ENCODE data around the gene EXD2.
"Not testable (repeated sequence)": the region's sequence is repeated elsewhere in the genome, so short reads cannot be mapped to it uniquely, and the experiment has no call there.

Gene EXD2

GRCh38 chr14:69259168-69259526 is 67.8 kb downstream of the EXD2 start:
- no peak for DNase-seq

- DNase-seq = peak; percentile 37
These were observed 68.4 kb downstream of the EXD2 start, which contains the start of gene GALNT16 for GRCh38 chr14:69259527-69260189. GALNT16 (plus strand) TSS chr14:69260158; CDS start chr14:69260291, 133 bp downstream.

GRCh38 chr14:69260190-69260860 is 69.0 kb downstream of the EXD2 start:
- peak; percentile 27 for DNase-seq

GRCh38 chr14:69260861-69261564 is 69.7 kb downstream of the EXD2 start:
- DNase-seq = peak; percentile 26

GRCh38 chr14:69261761-69262331 is 70.5 kb downstream of the EXD2 start:
- DNase-seq = no peak

GRCh38 chr14:69262516-69262915 is 71.2 kb downstream of the EXD2 start:
- DNase-seq = no peak

GRCh38 chr14:69263364-69263763 is 72.1 kb downstream of the EXD2 start:
- DNase-seq = no peak

- DNase-seq = no peak
These were observed 72.5 kb downstream of the EXD2 start for GRCh38 chr14:69263771-69264170.

- DNase-seq = no peak
These were observed 75.5 kb downstream of the EXD2 start for GRCh38 chr14:69266572-69267345.

- no peak for DNase-seq
These were observed 76.2 kb downstream of the EXD2 start for GRCh38 chr14:69267492-69267891.

- DNase-seq = no peak
These were observed 76.9 kb downstream of the EXD2 start for GRCh38 chr14:69268223-69268622.

GRCh38 chr14:69268763-69269162 is 77.5 kb downstream of the EXD2 start:
- no peak for DNase-seq

GRCh38 chr14:69269381-69269780 is 78.1 kb downstream of the EXD2 start:
- no peak for DNase-seq

- no peak for DNase-seq
These were observed 78.8 kb downstream of the EXD2 start for GRCh38 chr14:69270097-69270496.

- no peak for DNase-seq
These were observed 79.8 kb downstream of the EXD2 start for GRCh38 chr14:69270795-69271708.

- DNase-seq = no peak
These were observed 83.0 kb downstream of the EXD2 start for GRCh38 chr14:69274321-69274720.

- DNase-seq = no peak
These were observed 84.0 kb downstream of the EXD2 start for GRCh38 chr14:69275331-69275730.

GRCh38 chr14:69277356-69277755 is 86.1 kb downstream of the EXD2 start:
- not testable (repeated sequence) for DNase-seq

GRCh38 chr14:69280746-69281291 is 89.5 kb downstream of the EXD2 start:
- no peak for DNase-seq

GRCh38 chr14:69281450-69282169 is 90.3 kb downstream of the EXD2 start:
- DNase-seq = no peak

- no peak for DNase-seq
These were observed 91.2 kb downstream of the EXD2 start for GRCh38 chr14:69282448-69282847.
